Stomach (tissue), 4 donors: Measurements from ENCODE around the gene TMOD1.

Experiments used
- CTCF ChIP-seq, 7 experiments: fragments of 450-650 bp in 4 of 7; fragments of 200-600 bp in 3 of 7; sonication (generic) in 3 of 7; IDR thresholded peaks; one replicate each; pipeline ENCODE4 v1.5.1; 2016 to 2019; ENCODE audit warnings: antibody characterized with exemption in 7 of 7, control low read depth in 2 of 7, mild to moderate bottlenecking in 1 of 7
- EP300 ChIP-seq: sonication (generic); formaldehyde crosslinking; IDR thresholded peaks from one replicate; pipeline ENCODE4 v1.6.1; 2017; ENCODE audit warnings: antibody characterized with exemption
- POLR2A ChIP-seq, 4 donors: fragments of 450-650 bp; IDR thresholded peaks; one replicate each; pipeline ENCODE4 v1.6.1; 2016; ENCODE audit warnings: antibody characterized with exemption in 4 of 4, control low read depth in 2 of 4, mild to moderate bottlenecking in 1 of 4, moderate library complexity in 1 of 4

DNA sequence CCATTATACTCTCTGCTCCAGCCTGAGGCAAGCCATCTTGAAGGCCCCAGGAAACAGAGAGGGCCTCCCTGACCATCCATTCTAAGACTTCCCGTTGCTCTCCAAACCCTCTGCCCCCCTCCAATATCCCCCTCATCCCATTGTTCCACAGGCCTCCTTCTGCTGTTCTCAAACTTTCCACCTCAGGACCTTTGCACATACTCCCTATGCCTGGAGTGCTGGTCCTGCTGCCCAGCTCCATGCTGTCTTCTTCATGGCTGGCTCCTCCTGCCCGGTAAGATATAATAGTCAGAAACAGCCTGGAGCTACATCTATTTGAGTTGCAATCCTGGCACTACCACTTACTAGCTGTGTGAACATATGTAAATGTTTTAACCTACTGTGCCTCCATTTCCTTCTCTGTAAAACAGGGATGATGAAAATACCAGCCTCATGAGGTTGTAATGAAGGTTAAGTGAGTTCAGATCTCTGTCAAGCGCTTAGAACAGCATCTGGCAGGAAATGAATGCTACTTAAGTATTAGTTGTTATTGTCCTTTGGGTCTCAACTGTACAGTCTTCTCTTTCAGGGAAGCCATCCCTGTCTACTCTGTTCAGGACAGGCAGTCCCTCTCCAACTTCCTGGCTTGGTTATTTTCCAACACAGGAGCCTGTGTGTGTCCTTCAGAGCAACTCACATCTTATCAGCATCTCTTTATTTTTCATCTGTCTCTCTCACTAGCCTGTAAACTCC is 45.8 kb downstream of the TMOD1 start:
- no peak for TF ChIP-seq CTCF (IDR thresholded peaks at IDR 0.05)
- TF ChIP-seq POLR2A (IDR thresholded peaks at IDR 0.05), result no peak
- TF ChIP-seq EP300, result no peak
